ENCODE data around the gene CADM2. TPM values are rescaled to one million over a fixed set of nuclear protein-coding genes. Genes with fewer than 3 reads are reported as not detected.

Gene CADM2
- total and polyA plus RNA-seq, 2 experiments from 2014 or later, result 2.9 to 7.8 TPM

GRCh38 chr3:85068911-85069310, 110.1 kb downstream of the CADM2 start:
- H2AFZ ChIP-seq, result no peak overlapping the region
- no peaks in the 10 kb centered on the region for H3K4me1 ChIP-seq (ENCODE audit: insufficient read depth)
- TF ChIP-seq CTCF (IDR thresholded peaks at IDR 0.05; ENCODE audit: poor library complexity) (no peak), EZH2phosphoT487 (IDR thresholded peaks at IDR 0.05; ENCODE audit: low read depth, severe bottlenecking, unreplicated experiment) (no peak), EZH2 (IDR thresholded peaks at IDR 0.05; ENCODE audit: borderline replicate concordance) (no peak)
- no peaks in the 10 kb centered on the region for H3K27me3 ChIP-seq
- WGBS (ENCODE audit: low lambda C conversion rate, missing lambda C conversion rate), result 76% methylated on average over 1 of the region's 1 CpG
- no peak for DNase-seq (ENCODE audit: low spot score)
- no peak overlapping the region for H3K4me2 ChIP-seq
- H3K4me3 ChIP-seq, result no peak overlapping the region
- H3K79me2 ChIP-seq, result no peaks in the 10 kb centered on the region
- H3K27ac ChIP-seq, result no peak overlapping the region
- no peaks in the 10 kb centered on the region for H4K20me1 ChIP-seq (ENCODE audit: insufficient read depth, poor library complexity, severe bottlenecking)
- H3K9me2 ChIP-seq (replicated peaks; ENCODE audit: insufficient read depth), result no peaks in the 10 kb centered on the region
- no peaks in the 10 kb centered on the region for H3K36me3 ChIP-seq (replicated peaks; ENCODE audit: insufficient read depth, low read depth)
- H3K9me3 ChIP-seq (ENCODE audit: low read depth), result no peaks in the 10 kb centered on the region

- Histone ChIP-seq H3K4me3 (no peak overlapping the region), H2AFZ (no peak overlapping the region), H3K4me2 (no peak overlapping the region), H3K36me3 (replicated peaks; ENCODE audit: insufficient read depth, low read depth) (no peaks in the 10 kb centered on the region), H3K79me2 (no peaks in the 10 kb centered on the region), H3K9me3 (ENCODE audit: low read depth) (no peaks in the 10 kb centered on the region), H4K20me1 (ENCODE audit: insufficient read depth, poor library complexity, severe bottlenecking) (no peaks in the 10 kb centered on the region), H3K9me2 (replicated peaks; ENCODE audit: insufficient read depth) (no peaks in the 10 kb centered on the region), H3K27ac (no peak overlapping the region), H3K4me1 (ENCODE audit: insufficient read depth) (no peaks in the 10 kb centered on the region), H3K27me3 (no peaks in the 10 kb centered on the region)
- 82% methylated on average over 5 of the region's 5 CpGs for WGBS (ENCODE audit: low lambda C conversion rate, missing lambda C conversion rate)
- DNase-seq (ENCODE audit: low spot score), result no peak
- no peak for TF ChIP-seq EZH2 (IDR thresholded peaks at IDR 0.05; ENCODE audit: borderline replicate concordance)
- no peak for TF ChIP-seq EZH2phosphoT487 (IDR thresholded peaks at IDR 0.05; ENCODE audit: low read depth, severe bottlenecking, unreplicated experiment)
- TF ChIP-seq CTCF (IDR thresholded peaks at IDR 0.05; ENCODE audit: poor library complexity), result no peak
These were observed 115.2 kb downstream of the CADM2 start for GRCh38 chr3:85074003-85074402.

- H3K79me2 ChIP-seq, result no peaks in the 10 kb centered on the region
- TF ChIP-seq EZH2phosphoT487 (IDR thresholded peaks at IDR 0.05; ENCODE audit: low read depth, severe bottlenecking, unreplicated experiment) (no peak), CTCF (IDR thresholded peaks at IDR 0.05; ENCODE audit: poor library complexity) (no peak), EZH2 (IDR thresholded peaks at IDR 0.05; ENCODE audit: borderline replicate concordance) (no peak)
- 87% methylated on average over 2 of the region's 2 CpGs for WGBS (ENCODE audit: low lambda C conversion rate, missing lambda C conversion rate)
- H3K4me1 ChIP-seq (ENCODE audit: insufficient read depth), result no peaks in the 10 kb centered on the region
- H2AFZ ChIP-seq, result no peak overlapping the region
- no peaks in the 10 kb centered on the region for H4K20me1 ChIP-seq (ENCODE audit: insufficient read depth, poor library complexity, severe bottlenecking)
- no peak overlapping the region for H3K4me3 ChIP-seq
- no peak for DNase-seq (ENCODE audit: low spot score)
- no peaks in the 10 kb centered on the region for H3K27me3 ChIP-seq
- H3K36me3 ChIP-seq (replicated peaks; ENCODE audit: insufficient read depth, low read depth), result no peaks in the 10 kb centered on the region
- H3K4me2 ChIP-seq, result no peak overlapping the region
- H3K9me3 ChIP-seq (ENCODE audit: low read depth), result no peaks in the 10 kb centered on the region
- no peaks in the 10 kb centered on the region for H3K9me2 ChIP-seq (replicated peaks; ENCODE audit: insufficient read depth)
- H3K27ac ChIP-seq, result no peak overlapping the region
These were observed 116.9 kb downstream of the CADM2 start for GRCh38 chr3:85075663-85076062.

- no peaks in the 10 kb centered on the region for H3K27me3 ChIP-seq
- H3K4me3 ChIP-seq, result no peak overlapping the region
- H3K36me3 ChIP-seq (replicated peaks; ENCODE audit: insufficient read depth, low read depth), result no peaks in the 10 kb centered on the region
- no peaks in the 10 kb centered on the region for H3K9me2 ChIP-seq (replicated peaks; ENCODE audit: insufficient read depth)
- H3K4me1 ChIP-seq (ENCODE audit: insufficient read depth), result no peaks in the 10 kb centered on the region
- H2AFZ ChIP-seq, result no peak overlapping the region
- H3K27ac ChIP-seq, result no peak overlapping the region
- H3K9me3 ChIP-seq (ENCODE audit: low read depth), result no peaks in the 10 kb centered on the region
- no peak for TF ChIP-seq CTCF (IDR thresholded peaks at IDR 0.05; ENCODE audit: poor library complexity)
- no peak for DNase-seq (ENCODE audit: low spot score)
- no peaks in the 10 kb centered on the region for H3K79me2 ChIP-seq
- no peak overlapping the region for H3K4me2 ChIP-seq
- WGBS (ENCODE audit: low lambda C conversion rate, missing lambda C conversion rate), result 92% methylated on average over 1 of the region's 1 CpG
- H4K20me1 ChIP-seq (ENCODE audit: insufficient read depth, poor library complexity, severe bottlenecking), result no peaks in the 10 kb centered on the region
These were observed 118.2 kb downstream of the CADM2 start for GRCh38 chr3:85077018-85077417.

Measured in hepatocyte (in vitro differentiated cells).